GM21576 (cell line): ENCODE data around the gene ADM5.
"Not testable (repeated sequence)": the region's sequence is repeated elsewhere in the genome, so short reads cannot be mapped to it uniquely, and the experiment has no call there.

Source experiments
- ATAC-seq: cut with Tn5 transposase; IDR thresholded peaks from one replicate; pipeline ENCODE4 v1.9.1; 2021; ENCODE audit warnings: mild to moderate bottlenecking, moderate library complexity; ENCODE audit not compliant: unreplicated experiment

Gene ADM5

DNA sequence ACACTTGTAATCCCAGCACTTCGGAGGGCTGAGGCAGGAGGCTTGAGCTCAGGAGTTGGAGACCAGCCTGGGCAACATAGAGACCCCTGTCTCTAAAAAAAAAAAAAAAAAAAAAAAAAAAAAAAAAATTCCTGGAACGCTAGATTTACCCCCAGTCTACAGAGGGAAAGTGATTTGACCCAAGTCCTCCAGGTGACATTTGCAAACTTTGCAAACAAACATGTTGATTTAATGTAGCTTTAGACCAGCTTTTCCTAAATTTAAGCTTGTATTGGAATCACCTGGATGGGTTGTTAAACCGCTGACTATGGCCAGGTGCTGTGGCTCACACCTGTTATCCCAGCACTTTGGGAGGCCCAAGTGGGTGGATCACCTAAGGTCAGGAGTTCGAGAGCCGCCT lies 10.0 kb downstream of the ADM5 start:
- no peak for ATAC-seq

DNA sequence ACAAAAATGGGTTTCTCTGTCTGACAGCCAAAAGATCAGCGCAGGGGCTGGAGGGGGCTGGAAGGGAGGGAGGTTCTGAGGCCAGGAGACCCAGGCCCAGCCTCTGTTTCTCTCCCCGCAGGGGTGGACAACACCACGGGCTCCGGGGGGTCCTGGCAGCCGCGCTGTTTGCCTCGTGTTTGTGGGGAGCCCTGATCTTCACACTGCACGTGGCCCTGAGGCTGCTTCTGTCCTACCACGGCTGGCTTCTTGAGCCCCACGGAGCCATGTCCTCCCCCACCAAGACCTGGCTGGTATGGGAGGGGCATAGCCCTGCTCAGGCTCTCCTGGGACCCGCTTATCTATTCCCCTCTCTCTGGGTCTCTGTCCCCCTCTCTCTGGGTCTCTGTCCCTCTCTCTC lies 11.2 kb downstream of the ADM5 start:
- no peak for ATAC-seq

GRCh38 chr19:49701271-49701786 lies 11.9 kb downstream of the ADM5 start:
- no peak for ATAC-seq

DNA sequence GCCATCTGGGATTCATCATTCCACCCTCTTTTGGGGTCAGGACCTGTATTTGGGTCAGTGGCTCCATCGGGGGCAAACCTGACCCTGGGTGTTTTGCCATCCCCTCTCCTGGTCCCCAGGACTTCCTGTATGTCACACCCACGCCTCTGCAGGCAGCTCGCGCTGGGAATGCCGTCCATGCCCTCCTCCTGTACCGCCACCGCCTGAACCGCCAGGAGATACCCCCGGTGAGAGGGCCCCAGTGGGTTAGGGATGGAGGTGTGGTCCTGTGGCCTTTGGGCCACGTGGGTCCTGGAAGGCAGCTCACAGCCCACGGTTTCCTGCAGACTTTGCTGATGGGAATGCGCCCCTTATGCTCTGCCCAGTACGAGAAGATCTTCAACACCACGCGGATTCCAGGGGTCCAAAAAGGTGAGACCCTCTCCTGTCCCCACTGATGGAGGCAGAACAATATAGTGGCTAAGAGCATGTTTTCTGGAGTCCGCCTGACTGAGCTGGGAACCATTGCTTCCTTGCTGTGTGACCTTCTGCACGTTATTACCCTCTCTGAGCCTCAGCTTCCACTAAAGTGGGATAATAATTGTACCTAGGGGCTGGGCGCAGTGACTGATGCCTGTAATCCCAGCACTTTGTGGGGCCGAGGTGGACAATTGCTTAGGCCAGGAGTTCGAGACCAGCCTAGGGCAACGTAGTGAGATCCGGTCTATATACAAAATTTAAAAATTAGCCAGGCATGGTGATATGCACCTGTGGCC lies 15.7 kb downstream of the ADM5 start:
- no peak for ATAC-seq

- no peak for ATAC-seq
Measured at GRCh38 chr19:49705919-49706318, 16.5 kb downstream of the ADM5 start.

DNA sequence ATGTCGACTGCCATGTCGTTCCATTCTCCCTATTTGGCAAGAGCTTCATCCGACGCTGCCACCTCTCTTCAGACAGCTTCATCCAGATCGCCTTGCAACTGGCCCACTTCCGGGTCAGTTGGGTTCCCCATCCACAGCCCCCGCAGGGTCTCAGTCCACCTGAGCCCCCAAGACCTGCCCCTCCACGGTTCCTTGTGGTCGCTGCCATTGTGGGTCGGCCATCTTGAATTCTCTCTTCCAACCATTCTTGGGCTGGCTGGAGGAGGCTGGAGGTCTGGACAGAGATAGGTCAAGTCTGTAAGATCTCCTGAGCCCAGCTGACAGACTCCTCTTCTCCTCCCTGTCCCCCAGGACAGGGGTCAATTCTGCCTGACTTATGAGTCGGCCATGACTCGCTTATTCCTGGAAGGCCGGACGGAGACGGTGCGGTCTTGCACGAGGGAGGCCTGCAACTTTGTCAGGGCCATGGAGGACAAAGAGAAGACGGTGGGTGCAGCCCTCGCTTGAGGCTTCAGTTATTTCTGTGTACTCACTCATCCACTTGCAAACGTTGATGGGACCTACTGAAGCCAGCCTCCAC lies 21.1 kb downstream of the ADM5 start:
- ATAC-seq, result no peak

DNA sequence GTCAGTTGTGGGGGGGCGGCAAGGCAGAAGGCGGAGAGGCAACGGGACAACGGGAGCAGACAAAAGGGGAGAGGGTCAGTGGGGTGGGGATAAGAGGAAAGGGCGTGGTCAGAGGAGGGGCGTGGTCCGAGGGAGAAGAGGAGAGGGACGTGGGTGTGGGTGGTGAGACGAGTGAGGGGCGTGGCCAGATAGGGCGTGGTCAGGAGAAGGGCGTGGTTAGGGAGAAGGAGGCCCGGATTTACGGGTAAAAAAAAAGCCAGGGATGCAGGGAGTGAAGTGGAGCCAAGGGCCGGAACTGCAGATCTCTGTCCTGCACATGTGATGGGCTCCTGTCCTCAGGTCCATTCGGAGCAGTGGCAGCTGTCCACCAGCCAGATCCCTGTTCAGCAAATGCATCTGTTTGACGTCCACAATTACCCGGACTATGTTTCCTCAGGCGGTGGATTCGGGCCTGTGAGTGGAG lies 23.0 kb downstream of the ADM5 start:
- no peak for ATAC-seq

- ATAC-seq, result no peak
Measured at GRCh38 chr19:49713236-49713845, 23.9 kb downstream of the ADM5 start.

- ATAC-seq, result no peak
Measured at GRCh38 chr19:49716154-49716553, 26.8 kb downstream of the ADM5 start.

GRCh38 chr19:49718511-49718910 lies 29.1 kb downstream of the ADM5 start:
- ATAC-seq, result no peak

DNA sequence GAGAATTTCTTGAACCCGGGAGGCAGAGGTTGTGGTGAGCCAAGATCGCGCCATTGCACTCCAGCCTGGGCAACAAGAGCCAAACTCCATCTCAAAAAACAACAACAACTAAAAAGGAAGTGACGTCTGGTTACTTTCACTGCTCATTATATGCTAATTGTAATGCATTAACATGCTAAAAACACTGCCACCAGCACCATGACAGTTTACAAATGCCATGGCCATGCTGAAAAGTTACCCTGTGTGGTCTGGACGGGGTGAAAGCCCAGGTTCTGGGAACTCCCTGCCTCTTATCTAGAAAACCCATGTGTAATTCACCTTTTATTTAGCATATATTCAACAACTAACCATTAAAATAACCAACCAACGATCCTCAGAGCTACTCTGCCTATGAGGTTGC lies 29.6 kb downstream of the ADM5 start:
- ATAC-seq, result no peak

- not testable (repeated sequence) for ATAC-seq
Measured at GRCh38 chr19:49719420-49719819, 30.0 kb downstream of the ADM5 start.

- ATAC-seq, result no peak
Measured at GRCh38 chr19:49727217-49728030, 38.0 kb downstream of the ADM5 start.

- ATAC-seq, result no peak
Measured at GRCh38 chr19:49730166-49730565, 40.8 kb downstream of the ADM5 start.

- ATAC-seq, result no peak
Measured at GRCh38 chr19:49738268-49738667, 48.9 kb downstream of the ADM5 start.

GRCh38 chr19:49739098-49739497 lies 49.7 kb downstream of the ADM5 start:
- ATAC-seq, result no peak

- ATAC-seq, result no peak
Measured at GRCh38 chr19:49739933-49740332, 50.5 kb downstream of the ADM5 start.
